MCF 10A (cell line): ENCODE results near the gene ITGB5. TPM values are rescaled to one million over a fixed set of nuclear protein-coding genes. Genes with fewer than 3 reads are reported as not detected.

Experiments
- BruUV-seq: library from RNA; stranded (reverse); fragments of 400-500 nt; replicated peaks from 2 replicates; lab custom pipeline; 2021; lab: Mats Ljungman, UMichigan
- CTCF ChIA-PET: fragments of 300-600 bp; sonication (Branson Sonifier 250); formaldehyde crosslinking; extraction: SDS; loops from one replicate; lab custom pipeline; 2021; ENCODE audit warnings: antibody characterized with exemption, inconsistent platforms; lab: Yijun Ruan, JAX
- POLR2A ChIA-PET: fragments of 300-600, 350-650 bp; sonication (Branson Sonifier 250); formaldehyde crosslinking; extraction: SDS; loops from one replicate; lab custom pipeline; 2020; ENCODE audit warnings: antibody characterized with exemption, inconsistent platforms; lab: Yijun Ruan, JAX
- DNase-seq: peaks from one replicate; pipeline ENCODE4 v3.0.0-alpha.2; 2018; ENCODE audit not compliant: unreplicated experiment
- H3K27ac Mint-ChIP-seq: one replicate; pipeline ENCODE4 v1.8.0; 2022; ENCODE audit warnings: mild to moderate bottlenecking, low read depth, mixed read lengths; ENCODE audit not compliant: unreplicated experiment
- H3K27me3 Mint-ChIP-seq: one replicate; pipeline ENCODE4 v1.8.0; 2022; ENCODE audit warnings: mixed read lengths; ENCODE audit not compliant: insufficient read depth, unreplicated experiment
- H3K36me3 Mint-ChIP-seq: one replicate; pipeline ENCODE4 v1.8.0; 2022; ENCODE audit warnings: mild to moderate bottlenecking, moderate library complexity, mixed read lengths; ENCODE audit not compliant: insufficient read depth, unreplicated experiment
- H3K4me1 Mint-ChIP-seq: one replicate; pipeline ENCODE4 v1.8.0; 2022; ENCODE audit warnings: mixed read lengths; ENCODE audit not compliant: insufficient read depth, unreplicated experiment
- H3K4me3 Mint-ChIP-seq: one replicate; pipeline ENCODE4 v1.8.0; 2022; ENCODE audit warnings: mild to moderate bottlenecking, moderate library complexity, mixed read lengths; ENCODE audit not compliant: unreplicated experiment
- H3K9me3 Mint-ChIP-seq: one replicate; pipeline ENCODE4 v1.8.0; 2022; ENCODE audit warnings: mixed read lengths; ENCODE audit not compliant: unreplicated experiment
- CTCF ChIP-seq: fragments of 200-600 bp; IDR thresholded peaks from one replicate; pipeline ENCODE4 v1.8.0; 2022; ENCODE audit warnings: antibody characterized with exemption, mild to moderate bottlenecking; ENCODE audit not compliant: unreplicated experiment
- intact Hi-C: fragments of 100-400 bp; cut with micrococcal nuclease; formaldehyde crosslinking; loops from 2 replicates; pipeline ENCODE4 v1.14.1; 2022
- total RNA-seq: library from RNA; stranded (reverse); gene quantifications from 2 replicates; pipeline ENCODE4 v1.2.3, GENCODE V29; 2022

The ITGB5 gene
- total RNA-seq, 1 experiment from 2014 or later, result 101 TPM

DNA sequence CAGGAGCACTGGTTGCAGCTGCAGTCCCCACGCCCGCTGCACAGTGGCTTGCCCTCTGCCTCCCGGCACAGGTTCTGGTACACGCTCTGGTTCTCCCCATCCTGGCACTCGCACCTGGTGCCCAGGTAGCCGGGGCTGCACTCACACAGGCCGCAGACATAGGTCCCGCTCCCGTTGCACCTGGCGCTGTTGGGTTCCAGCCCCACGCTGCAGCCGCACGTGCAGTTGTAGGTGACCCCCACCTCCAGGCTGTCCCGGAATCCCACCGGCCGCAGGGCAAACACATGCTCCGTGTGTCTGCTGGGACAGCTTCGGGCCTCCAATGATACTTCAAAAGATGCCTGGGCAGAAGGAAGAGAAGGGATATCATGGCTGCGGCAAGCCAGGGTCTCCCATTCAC is 90.7 kb downstream of the ITGB5 start:
- Mint-ChIP-seq H3K4me3 (no peak overlapping the region), H3K36me3 (peaks cover 16% of the 10 kb centered on the region), H3K27me3 (no peaks in the 10 kb centered on the region), H3K27ac (no peak overlapping the region), H3K4me1 (peaks cover 22% of the 10 kb centered on the region), H3K9me3 (no peaks in the 10 kb centered on the region)
- no peak for TF ChIP-seq CTCF
- CTCF ChIA-PET, result interaction anchor here (0.6 kb wide), 1 partner anchor 91 kb away, joined by 3 read pairs; the partner anchor contains the start of gene ITGB5
- BruUV-seq, result no TSS peak
- POLR2A ChIA-PET, result interaction anchor here (0.6 to 1.4 kb wide), 2 partner anchors 30 to 89 kb away, joined by 3 to 4 read pairs; no protein-coding TSS in a partner anchor
- DNase-seq, result no peak
- intact Hi-C loops, result no loop called here

DNA sequence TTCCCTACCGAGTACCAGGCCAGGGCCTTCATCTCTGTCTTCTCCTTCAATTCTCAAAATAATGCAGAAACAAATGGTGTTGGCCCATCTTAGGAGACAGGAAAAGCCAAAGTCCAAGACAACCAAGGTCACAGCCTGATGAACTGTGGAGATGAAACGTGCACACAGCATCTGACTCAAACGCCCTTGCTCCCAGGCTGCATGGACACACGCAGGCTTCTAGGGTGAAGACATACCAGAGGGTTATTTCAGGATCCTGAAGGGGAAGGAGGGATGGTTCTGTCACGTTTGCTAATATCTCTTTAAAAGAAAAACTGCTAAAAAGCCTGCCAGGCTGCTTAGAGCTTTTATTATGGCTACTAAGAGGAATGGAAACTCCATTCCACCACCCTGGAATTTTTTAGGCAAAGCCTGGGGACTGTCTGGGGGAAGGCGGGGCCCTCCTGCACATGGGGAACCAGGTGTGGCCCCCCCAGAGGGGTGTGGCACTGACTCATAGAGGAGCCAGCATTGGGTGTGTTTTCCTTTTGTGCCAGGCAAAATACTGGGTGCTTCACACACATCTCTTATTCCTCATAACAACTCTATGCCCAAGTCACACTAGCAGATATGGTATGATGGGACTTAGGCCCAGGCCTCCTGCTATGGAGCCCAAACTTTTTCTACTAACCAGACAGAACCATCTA is 94.0 kb downstream of the ITGB5 start:
- POLR2A ChIA-PET, result interaction anchor here (0.5 to 3.1 kb wide), 9 partner anchors 12 to 755 kb away, joined by 3 to 7 read pairs (median 4); partner anchors contain the start of gene ITGB5
- peak; percentile 68 for DNase-seq
- no peaks in the 10 kb centered on the region for H3K9me3 Mint-ChIP-seq
- CTCF ChIA-PET, result interaction anchor here (0.6 to 1.3 kb wide), 2 partner anchors 108 to 275 kb away, joined by 3 to 4 read pairs; no protein-coding TSS in a partner anchor
- H3K27ac Mint-ChIP-seq, result peak overlapping the region; percentile 91
- BruUV-seq, result no TSS peak
- no peaks in the 10 kb centered on the region for H3K27me3 Mint-ChIP-seq
- no peak for TF ChIP-seq CTCF
- peak overlapping the region; percentile 30 for H3K4me3 Mint-ChIP-seq
- H3K4me1 Mint-ChIP-seq, result peaks cover 22% of the 10 kb centered on the region
- intact Hi-C loops, result loop anchor here (5.0 kb wide), 1 partner anchor 54 kb away; no protein-coding TSS in a partner anchor
- H3K36me3 Mint-ChIP-seq, result peaks cover 9% of the 10 kb centered on the region

DNA sequence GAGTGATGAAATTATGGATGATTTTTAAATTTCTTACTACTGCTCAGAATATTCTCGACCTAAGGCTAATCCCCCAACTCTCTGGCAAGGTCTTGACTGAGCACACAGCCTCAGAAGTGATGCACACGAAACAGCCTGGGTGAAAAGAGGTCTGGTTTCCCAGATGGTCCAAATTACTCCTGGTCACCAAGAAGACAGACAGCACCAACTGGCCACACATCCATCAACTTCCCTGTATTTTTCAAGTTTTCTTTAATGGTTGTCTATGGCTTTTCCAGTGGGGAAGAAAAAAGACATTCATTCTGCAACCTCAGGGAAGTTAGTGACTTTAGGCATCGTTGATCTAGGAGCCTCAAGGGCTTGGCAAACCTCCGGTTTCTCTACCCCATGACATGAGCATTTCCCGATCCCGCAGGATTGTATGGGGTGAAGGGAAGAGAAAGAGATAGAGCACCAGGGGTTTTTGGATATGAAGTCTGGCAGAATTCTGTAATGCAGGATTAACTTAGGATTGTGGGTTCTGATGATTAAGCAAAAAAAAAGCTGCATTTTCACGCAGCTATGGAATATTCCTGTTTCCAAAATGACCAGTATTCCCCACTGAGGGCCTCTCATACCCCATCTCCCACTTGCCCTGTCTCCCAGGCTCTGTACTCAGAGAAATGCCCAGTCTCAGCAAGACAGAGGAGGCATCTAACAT is 94.7 kb downstream of the ITGB5 start:
- Mint-ChIP-seq H3K36me3 (peaks cover 9% of the 10 kb centered on the region), H3K4me1 (peaks cover 22% of the 10 kb centered on the region), H3K27ac (peak overlapping the region; percentile 91), H3K27me3 (no peaks in the 10 kb centered on the region), H3K4me3 (no peak overlapping the region), H3K9me3 (no peaks in the 10 kb centered on the region)
- CTCF ChIA-PET, result interaction anchor here (1.1 to 2.1 kb wide), 4 partner anchors 31 to 109 kb away, joined by 5 to 17 read pairs (median 8); no protein-coding TSS in a partner anchor
- intact Hi-C loops, result loop anchor here (5.0 kb wide), 1 partner anchor 55 kb away; no protein-coding TSS in a partner anchor
- POLR2A ChIA-PET, result interaction anchor here (0.6 to 3.1 kb wide), 12 partner anchors 8 to 378 kb away, joined by 3 to 15 read pairs (median 4); partner anchors contain the start of gene ITGB5
- BruUV-seq, result no TSS peak
- TF ChIP-seq CTCF, result no peak
- no peak for DNase-seq
